Renal cortex interstitium (tissue), 11 donors: Measurements from ENCODE around the gene PCNX4. TPM values are rescaled to one million over a fixed set of nuclear protein-coding genes. Genes with fewer than 3 reads are reported as not detected.

ENCODE experiments used
- DNase-seq, 11 donors: peaks; one replicate each; pipeline ENCODE4 v3.0.0-alpha.2; 2013; ENCODE audit warnings: low read depth in 9 of 11, low spot score in 4 of 11; ENCODE audit errors: extremely low read depth in 1 of 11
- polyA plus RNA-seq, 3 donors: library from polyadenylated mRNA; unstranded; fragments of 120-200 nt; gene quantifications; one replicate each; pipeline ENCODE4 v1.2.1, GENCODE V29; 2013; ENCODE audit not compliant: insufficient read length in 3 of 3

The PCNX4 gene
- polyA plus RNA-seq, 3 donors = 82.3 to 109 (median 105) TPM

- no peak for DNase-seq
Observed at GRCh38 chr14:60215520-60216420, 124.0 kb downstream of the PCNX4 start.

GRCh38 chr14:60217713-60218112 lies 126.0 kb downstream of the PCNX4 start:
- no peak for DNase-seq

Other genes starting within 250 kb of the PCNX4 start
- 1 to 10 TPM; 3.3 to 4.2 (median 3.5) TPM for gene RTN1, start 221.1 kb upstream of the PCNX4 start, polyA plus RNA-seq
- gene LRRC9, start 171.8 kb upstream of the PCNX4 start, polyA plus RNA-seq = 1 to 10 TPM; 1.1 to 3.0 (median 2.9) TPM
- 10 to 100 TPM; 76.1 to 83.0 (median 76.5) TPM for gene DHRS7, start 73.5 kb downstream of the PCNX4 start, polyA plus RNA-seq
- 10 to 100 TPM; 64.2 to 82.6 (median 76.0) TPM for gene PPM1A, start 157.3 kb downstream of the PCNX4 start, polyA plus RNA-seq